Measurements from ENCODE around the gene C1orf167.

Gene C1orf167

GRCh38 chr1:11759791-11760190 lies 2.2 kb upstream of the C1orf167 start:
- CTCF ChIA-PET, result interaction anchor here (1.9 kb wide), 1 partner anchor 10 kb away, joined by 6 read pairs; no protein-coding TSS in a partner anchor
- no peak for TF ChIP-seq CTCF (IDR thresholded peaks at IDR 0.05; ENCODE audit: control extremely low read depth, extremely low read depth, low read depth, missing control alignments)
- no peak for DNase-seq (ENCODE audit: extremely low spot score)
- POLR2A ChIA-PET, result no interaction called here

- POLR2A ChIA-PET, result no interaction called here
- CTCF ChIA-PET, result no interaction called here
- DNase-seq (ENCODE audit: extremely low spot score), result no peak
- TF ChIP-seq CTCF (IDR thresholded peaks at IDR 0.05; ENCODE audit: control extremely low read depth, extremely low read depth, low read depth, missing control alignments), result no peak
These were observed 708 bp upstream of the C1orf167 start for GRCh38 chr1:11761285-11761684.

GRCh38 chr1:11764115-11764514 lies 2.1 kb downstream of the C1orf167 start:
- no peak for DNase-seq (ENCODE audit: extremely low spot score)
- POLR2A ChIA-PET, result no interaction called here
- CTCF ChIA-PET, result no interaction called here
- no peak for TF ChIP-seq CTCF (IDR thresholded peaks at IDR 0.05; ENCODE audit: control extremely low read depth, extremely low read depth, low read depth, missing control alignments)

- POLR2A ChIA-PET, result no interaction called here
- CTCF ChIA-PET, result interaction anchor here (1.4 kb wide), 1 partner anchor 21 kb away, joined by 6 read pairs; no protein-coding TSS in a partner anchor
- no peak for DNase-seq (ENCODE audit: extremely low spot score)
- TF ChIP-seq CTCF (IDR thresholded peaks at IDR 0.05; ENCODE audit: control extremely low read depth, extremely low read depth, low read depth, missing control alignments), result no peak
These were observed 2.5 kb downstream of the C1orf167 start for GRCh38 chr1:11764519-11764918.

GRCh38 chr1:11765661-11766428 lies 3.9 kb downstream of the C1orf167 start:
- no peak for TF ChIP-seq CTCF (IDR thresholded peaks at IDR 0.05; ENCODE audit: control extremely low read depth, extremely low read depth, low read depth, missing control alignments)
- DNase-seq (ENCODE audit: extremely low spot score), result no peak
- ChIA-PET CTCF (interaction anchor here (1.4 kb wide), 1 partner anchor 19 kb away, joined by 6 read pairs; no protein-coding TSS in a partner anchor), POLR2A (interaction anchor here (0.8 kb wide), 1 partner anchor 729 kb away, joined by 4 read pairs; no protein-coding TSS in a partner anchor)

GRCh38 chr1:11766429-11766776 lies 4.4 kb downstream of the C1orf167 start:
- no peak for TF ChIP-seq CTCF (IDR thresholded peaks at IDR 0.05; ENCODE audit: control extremely low read depth, extremely low read depth, low read depth, missing control alignments)
- CTCF ChIA-PET, result no interaction called here
- DNase-seq (ENCODE audit: extremely low spot score), result no peak
- POLR2A ChIA-PET, result no interaction called here

All from GM10248 (cell line).